Gastroesophageal sphincter (tissue), 3 donors: Measurements from ENCODE around the gene TMPO.

Experiments used
- CTCF ChIP-seq, 4 experiments: fragments of 200-600 bp in 2 of 4; fragments of 450-650 bp in 2 of 4; sonication (generic) in 1 of 4; IDR thresholded peaks; one replicate each; pipeline ENCODE4 v1.5.1; 2017 to 2019; ENCODE audit warnings: antibody characterized with exemption in 4 of 4, mild to moderate bottlenecking in 2 of 4, moderate library complexity in 2 of 4
- EP300 ChIP-seq: sonication (generic); formaldehyde crosslinking; IDR thresholded peaks from one replicate; pipeline ENCODE4 v1.6.1; 2017; ENCODE audit warnings: antibody characterized with exemption, mild to moderate bottlenecking
- POLR2A ChIP-seq, 2 donors: fragments of 450-650 bp; IDR thresholded peaks; one replicate each; pipeline ENCODE4 v1.6.1; 2017; ENCODE audit warnings: antibody characterized with exemption in 2 of 2, mild to moderate bottlenecking in 2 of 2, moderate library complexity in 1 of 2

GRCh38 chr12:98485792-98486340, 29.5 kb upstream of the TMPO start:
- TF ChIP-seq EP300 (no peak), POLR2A (IDR thresholded peaks at IDR 0.05) (no peak), CTCF (IDR thresholded peaks at IDR 0.05) (no peak)
